Panc1 (cell line): Measurements from ENCODE around the gene BCORL1. TPM values are rescaled to one million over a fixed set of nuclear protein-coding genes. Genes with fewer than 3 reads are reported as not detected.

Experiments
- ATAC-seq: fragments of 200-7000 bp; cut with Tn5 transposase; 2 replicates; pipeline ENCODE4 v1.9.1; 2020; ENCODE audit warnings: mild to moderate bottlenecking, moderate library complexity
- BruUV-seq: library from RNA; stranded (reverse); fragments of 400-500 nt; replicated peaks from 2 replicates; lab custom pipeline; 2021; lab: Mats Ljungman, UMichigan
- CTCF ChIA-PET: fragments of 300-600 bp; sonication (Branson Sonifier 250); formaldehyde crosslinking; loops from one replicate; lab custom pipeline; 2022; ENCODE audit warnings: antibody characterized with exemption; lab: Charles Lee
- POLR2A ChIA-PET: fragments of 300-600 bp; sonication (Branson Sonifier 250); formaldehyde crosslinking; loops from one replicate; lab custom pipeline; 2022; ENCODE audit warnings: antibody characterized with exemption; lab: Charles Lee
- DNase-seq: peaks from one replicate; pipeline ENCODE4 v3.0.0-alpha.2; 2010; ENCODE audit warnings: low read depth, low spot score
- H3K27ac ChIP-seq: 2 replicates; pipeline ENCODE4 v1.5.1; 2011; ENCODE audit warnings: mild to moderate bottlenecking, low read length, inconsistent platforms
- H3K27me3 ChIP-seq: fragments of 200-500 bp; sonication (Bioruptor generic); 2 replicates; pipeline ENCODE4 v1.6.0; 2014; ENCODE audit warnings: low read length, inconsistent platforms; ENCODE audit not compliant: control insufficient read depth, insufficient read depth
- H3K36me3 ChIP-seq: fragments of 200-500 bp; sonication (Bioruptor generic); 2 replicates; pipeline ENCODE4 v1.5.1; 2014; ENCODE audit warnings: inconsistent platforms, mild to moderate bottlenecking, low read length, moderate library complexity; ENCODE audit not compliant: control insufficient read depth, insufficient read depth
- H3K4me1 ChIP-seq: 2 replicates; pipeline ENCODE4 v1.5.1; 2011; ENCODE audit warnings: inconsistent platforms, mild to moderate bottlenecking, low read length, moderate library complexity; ENCODE audit not compliant: control insufficient read depth, insufficient read depth
- H3K4me3 ChIP-seq, 2 experiments: 2 replicates each; pipeline ENCODE4 v1.5.1; 2011 to 2012; ENCODE audit warnings: low read depth in 2 of 2, low read length in 2 of 2, mild to moderate bottlenecking in 2 of 2, inconsistent platforms in 1 of 2, moderate library complexity in 1 of 2
- H3K9me3 ChIP-seq: fragments of 200-500 bp; sonication (Bioruptor generic); 2 replicates; pipeline ENCODE4 v1.5.1; 2014; ENCODE audit warnings: low read depth, mild to moderate bottlenecking, inconsistent platforms, low read length, moderate library complexity; ENCODE audit not compliant: control insufficient read depth, insufficient read depth
- CTCF ChIP-seq: fragments of 450-650 bp; IDR thresholded peaks from 2 replicates; pipeline ENCODE4 v1.5.1; 2017; ENCODE audit warnings: mild to moderate bottlenecking
- POLR2AphosphoS5 ChIP-seq: IDR thresholded peaks from 2 replicates; pipeline ENCODE4 v1.6.1; 2012; ENCODE audit warnings: mild to moderate bottlenecking, low read depth, low read length, moderate library complexity
- SIN3A ChIP-seq: IDR thresholded peaks from 2 replicates; pipeline ENCODE4 v1.6.1; 2012; ENCODE audit warnings: low read depth, mild to moderate bottlenecking, low read length, moderate library complexity, borderline replicate concordance; ENCODE audit not compliant: insufficient read depth
- TCF7L2 ChIP-seq: IDR thresholded peaks from 2 replicates; pipeline ENCODE4 v1.6.1; 2011; ENCODE audit warnings: mild to moderate bottlenecking, low read depth, low read length, inconsistent platforms
- in situ Hi-C: cut with HindIII; loops from 2 replicates; pipeline ENCODE4 v1.10.0; 2016; ENCODE audit warnings: low sequenced_read_pairs, low pct_unique_long_range_greater_than_20kb
- intact Hi-C: fragments of 100-400 bp; cut with micrococcal nuclease; formaldehyde crosslinking; loops from one replicate; pipeline ENCODE4 v1.10.0; 2022; ENCODE audit not compliant: unreplicated experiment
- total RNA-seq: library from RNA; stranded (reverse); gene quantifications from one replicate; pipeline ENCODE4 v1.2.1, GENCODE V29; 2021; ENCODE audit not compliant: unreplicated experiment
- TF ChIP-seq, protein P1 (sequence below), 2 experiments: IDR thresholded peaks; 2 replicates each; pipeline ENCODE4 v1.6.1; 2011 to 2012; ENCODE audit warnings: low read depth in 2 of 2, control low read depth in 1 of 2, low read length in 1 of 2, mild to moderate bottlenecking in 1 of 2, moderate library complexity in 1 of 2; ENCODE audit not compliant: insufficient read depth in 1 of 2

BCORL1 gene
- total RNA-seq, 1 experiment from 2014 or later = 67.4 TPM

GRCh38 chrX:130097507-130098209, 115.2 kb downstream of the BCORL1 start:
- Histone ChIP-seq H3K9me3 (no peaks in the 10 kb centered on the region), H3K27me3 (no peaks in the 10 kb centered on the region), H3K27ac (no peak overlapping the region), H3K4me1 (peaks cover 8% of the 10 kb centered on the region), H3K4me3 (no peak overlapping the region), H3K36me3 (no peaks in the 10 kb centered on the region)
- intact Hi-C loops (no loop called here), in situ Hi-C loops (no loop called here)
- no TSS peak for BruUV-seq
- TF ChIP-seq CTCF (no peak), SIN3A (no peak), POLR2AphosphoS5 (no peak), TCF7L2 (no peak)
- TF ChIP-seq, protein P1, sequence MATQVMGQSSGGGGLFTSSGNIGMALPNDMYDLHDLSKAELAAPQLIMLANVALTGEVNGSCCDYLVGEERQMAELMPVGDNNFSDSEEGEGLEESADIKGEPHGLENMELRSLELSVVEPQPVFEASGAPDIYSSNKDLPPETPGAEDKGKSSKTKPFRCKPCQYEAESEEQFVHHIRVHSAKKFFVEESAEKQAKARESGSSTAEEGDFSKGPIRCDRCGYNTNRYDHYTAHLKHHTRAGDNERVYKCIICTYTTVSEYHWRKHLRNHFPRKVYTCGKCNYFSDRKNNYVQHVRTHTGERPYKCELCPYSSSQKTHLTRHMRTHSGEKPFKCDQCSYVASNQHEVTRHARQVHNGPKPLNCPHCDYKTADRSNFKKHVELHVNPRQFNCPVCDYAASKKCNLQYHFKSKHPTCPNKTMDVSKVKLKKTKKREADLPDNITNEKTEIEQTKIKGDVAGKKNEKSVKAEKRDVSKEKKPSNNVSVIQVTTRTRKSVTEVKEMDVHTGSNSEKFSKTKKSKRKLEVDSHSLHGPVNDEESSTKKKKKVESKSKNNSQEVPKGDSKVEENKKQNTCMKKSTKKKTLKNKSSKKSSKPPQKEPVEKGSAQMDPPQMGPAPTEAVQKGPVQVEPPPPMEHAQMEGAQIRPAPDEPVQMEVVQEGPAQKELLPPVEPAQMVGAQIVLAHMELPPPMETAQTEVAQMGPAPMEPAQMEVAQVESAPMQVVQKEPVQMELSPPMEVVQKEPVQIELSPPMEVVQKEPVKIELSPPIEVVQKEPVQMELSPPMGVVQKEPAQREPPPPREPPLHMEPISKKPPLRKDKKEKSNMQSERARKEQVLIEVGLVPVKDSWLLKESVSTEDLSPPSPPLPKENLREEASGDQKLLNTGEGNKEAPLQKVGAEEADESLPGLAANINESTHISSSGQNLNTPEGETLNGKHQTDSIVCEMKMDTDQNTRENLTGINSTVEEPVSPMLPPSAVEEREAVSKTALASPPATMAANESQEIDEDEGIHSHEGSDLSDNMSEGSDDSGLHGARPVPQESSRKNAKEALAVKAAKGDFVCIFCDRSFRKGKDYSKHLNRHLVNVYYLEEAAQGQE (IDR thresholded peaks at IDR 0.05; ENCODE audit: insufficient read depth in 1 of 2, low read depth in 2 of 2, low read length in 1 of 2) = no peak
- CTCF ChIA-PET = interaction anchor here (0.7 kb wide), 1 partner anchor 22 kb away, joined by 3 read pairs; no protein-coding TSS in a partner anchor
- POLR2A ChIA-PET = interaction anchor here (0.7 kb wide), 1 partner anchor 8 kb away, joined by 4 read pairs; no protein-coding TSS in a partner anchor
- no peak for DNase-seq
- peak; percentile 61 for ATAC-seq

DNA sequence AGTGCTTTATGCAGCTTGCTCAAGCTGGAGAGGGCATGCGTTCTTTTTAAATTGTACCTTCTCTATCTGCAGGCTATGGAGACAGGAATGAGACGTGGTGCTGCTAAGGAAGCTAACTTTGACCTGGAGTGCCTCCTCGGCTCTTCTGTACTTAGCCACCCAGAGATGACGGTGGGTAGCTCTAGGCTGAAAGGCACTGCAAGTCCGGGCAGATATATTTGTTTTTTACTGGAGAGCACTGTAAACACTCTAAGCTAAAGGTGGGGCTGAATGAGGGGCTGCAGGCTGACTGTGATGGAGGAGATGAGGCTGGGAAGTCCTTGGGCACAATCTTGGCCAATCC, 115.7 kb downstream of the BCORL1 start:
- Histone ChIP-seq H3K27me3 (no peaks in the 10 kb centered on the region), H3K4me1 (peaks cover 8% of the 10 kb centered on the region), H3K36me3 (no peaks in the 10 kb centered on the region), H3K27ac (no peak overlapping the region), H3K9me3 (no peaks in the 10 kb centered on the region), H3K4me3 (no peak overlapping the region)
- no peak for TF ChIP-seq CTCF
- TF ChIP-seq, protein P1 (IDR thresholded peaks at IDR 0.05; ENCODE audit: insufficient read depth in 1 of 2, low read depth in 2 of 2, low read length in 1 of 2) = no peak
- no peak for TF ChIP-seq SIN3A
- TF ChIP-seq TCF7L2 = no peak
- TF ChIP-seq POLR2AphosphoS5 = no peak
- in situ Hi-C loops = no loop called here
- ChIA-PET CTCF (interaction anchor here (0.7 kb wide), 1 partner anchor 22 kb away, joined by 3 read pairs; no protein-coding TSS in a partner anchor), POLR2A (interaction anchor here (0.5 kb wide), 1 partner anchor 165 kb away, joined by 3 read pairs; no protein-coding TSS in a partner anchor)
- DNase-seq (no peak), ATAC-seq (peak; percentile 24; the same call in 1 of the 2 replicates)
- intact Hi-C loops = no loop called here
- no TSS peak for BruUV-seq
